Fibroblast of lung (primary cell): ENCODE measurements around the gene TCERG1. TPM values are rescaled to one million over a fixed set of nuclear protein-coding genes. Genes with fewer than 3 reads are reported as not detected.

Source experiments
- DNase-seq, 2 donors: peaks; one replicate each; pipeline versions ENCODE4 v3.0.0 to v3.0.0-alpha.2; 2010; ENCODE audit warnings: low read depth in 2 of 2
- H2AFZ ChIP-seq: 2 replicates; pipeline ENCODE4 v1.5.1; 2012; ENCODE audit warnings: low read length, control low read depth, inconsistent platforms
- H3K27ac ChIP-seq: 2 replicates; pipeline ENCODE4 v1.5.1; 2011; ENCODE audit warnings: low read length, control low read depth; ENCODE audit not compliant: insufficient read depth
- H3K27me3 ChIP-seq: 2 replicates; pipeline ENCODE4 v1.5.1; 2011; ENCODE audit warnings: mild to moderate bottlenecking, low read length; ENCODE audit not compliant: control insufficient read depth, insufficient read depth
- H3K36me3 ChIP-seq: 2 replicates; pipeline ENCODE4 v1.5.1; 2011; ENCODE audit warnings: low read length; ENCODE audit not compliant: control insufficient read depth, insufficient read depth
- H3K4me1 ChIP-seq: 2 replicates; pipeline ENCODE4 v1.5.1; 2011; ENCODE audit warnings: low read length; ENCODE audit not compliant: control insufficient read depth, insufficient read depth; ENCODE audit errors: extremely low read depth
- H3K4me2 ChIP-seq: 2 replicates; pipeline ENCODE4 v1.5.1; 2011; ENCODE audit warnings: low read length, control low read depth; ENCODE audit not compliant: insufficient read depth; ENCODE audit errors: extremely low read depth
- H3K4me3 ChIP-seq, 4 experiments: fragments of 200-600 bp in 1 of 4; sonication (generic) in 1 of 4; replicated peaks in 1 of 4; 2 replicates each; pipeline ENCODE4 v1.5.1; 2011 to 2016; ENCODE audit warnings: low read length in 4 of 4, low read depth in 3 of 4, mild to moderate bottlenecking in 3 of 4, control low read depth in 2 of 4, inconsistent platforms in 1 of 4, mixed read lengths in 1 of 4; ENCODE audit not compliant: insufficient read depth in 1 of 4; ENCODE audit errors: control extremely low read depth in 1 of 4
- H3K79me2 ChIP-seq: 2 replicates; pipeline ENCODE4 v1.5.1; 2012; ENCODE audit warnings: mild to moderate bottlenecking, low read length, inconsistent platforms; ENCODE audit not compliant: control insufficient read depth, insufficient read depth
- H3K9ac ChIP-seq: 2 replicates; pipeline ENCODE4 v1.5.1; 2011; ENCODE audit warnings: mild to moderate bottlenecking, low read length, control low read depth; ENCODE audit not compliant: insufficient read depth
- H3K9me3 ChIP-seq: 2 replicates; pipeline ENCODE4 v1.5.1; 2012; ENCODE audit warnings: low read depth, low read length; ENCODE audit not compliant: control insufficient read depth, insufficient read depth
- H4K20me1 ChIP-seq: 2 replicates; pipeline ENCODE4 v1.5.1; 2011; ENCODE audit warnings: low read length; ENCODE audit not compliant: control insufficient read depth, insufficient read depth; ENCODE audit errors: extremely low read depth
- EZH2 ChIP-seq: IDR thresholded peaks from 2 replicates; pipeline ENCODE4 v1.5.1; 2012; ENCODE audit warnings: low read length, control low read depth, mild to moderate bottlenecking; ENCODE audit errors: missing control alignments
- polyA minus RNA-seq: library from RNA; depleted of rRNA, polyadenylated mRNA; stranded (reverse); fragments of >200 nt; gene quantifications from 2 replicates; pipeline ENCODE4 v1.2.3, GENCODE V29; 2011; ENCODE audit warnings: low replicate concordance
- polyA plus RNA-seq, 2 donors: library from polyadenylated mRNA; depleted of rRNA in 1 of 2; stranded (reverse) in 1 of 2; unstranded in 1 of 2; fragments of >200 nt; gene quantifications; 2 replicates each; pipeline ENCODE4 v1.2.1, GENCODE V29; 2011 to 2012; ENCODE audit warnings: missing spikeins in 1 of 2
- total RNA-seq: library from RNA; depleted of rRNA; stranded (reverse); fragments of >200 nt; gene quantifications from 2 replicates; pipeline ENCODE4 v1.2.1, GENCODE V29; 2014
- TF ChIP-seq, protein P1 (sequence below), 2 donors: IDR thresholded peaks in 1 of 2; conservative IDR thresholded peaks in 1 of 2; 1 replicate in 1 of 2; 2 replicates in 1 of 2; pipeline ENCODE4 v1.5.1; 2011 to 2012; ENCODE audit warnings: low read length in 2 of 2, control low read depth in 1 of 2, inconsistent platforms in 1 of 2, low read depth in 1 of 2, mild to moderate bottlenecking in 1 of 2

TCERG1 gene
- total RNA-seq (21.3 and 27.2 TPM in 2 replicates), polyA plus RNA-seq (32.3 and 47.7 TPM in 2 replicates), polyA minus RNA-seq (39.2 and 62.6 TPM in 2 replicates)
- 25.1 and 30.4 TPM in 2 replicates for polyA plus RNA-seq (2012)

DNA sequence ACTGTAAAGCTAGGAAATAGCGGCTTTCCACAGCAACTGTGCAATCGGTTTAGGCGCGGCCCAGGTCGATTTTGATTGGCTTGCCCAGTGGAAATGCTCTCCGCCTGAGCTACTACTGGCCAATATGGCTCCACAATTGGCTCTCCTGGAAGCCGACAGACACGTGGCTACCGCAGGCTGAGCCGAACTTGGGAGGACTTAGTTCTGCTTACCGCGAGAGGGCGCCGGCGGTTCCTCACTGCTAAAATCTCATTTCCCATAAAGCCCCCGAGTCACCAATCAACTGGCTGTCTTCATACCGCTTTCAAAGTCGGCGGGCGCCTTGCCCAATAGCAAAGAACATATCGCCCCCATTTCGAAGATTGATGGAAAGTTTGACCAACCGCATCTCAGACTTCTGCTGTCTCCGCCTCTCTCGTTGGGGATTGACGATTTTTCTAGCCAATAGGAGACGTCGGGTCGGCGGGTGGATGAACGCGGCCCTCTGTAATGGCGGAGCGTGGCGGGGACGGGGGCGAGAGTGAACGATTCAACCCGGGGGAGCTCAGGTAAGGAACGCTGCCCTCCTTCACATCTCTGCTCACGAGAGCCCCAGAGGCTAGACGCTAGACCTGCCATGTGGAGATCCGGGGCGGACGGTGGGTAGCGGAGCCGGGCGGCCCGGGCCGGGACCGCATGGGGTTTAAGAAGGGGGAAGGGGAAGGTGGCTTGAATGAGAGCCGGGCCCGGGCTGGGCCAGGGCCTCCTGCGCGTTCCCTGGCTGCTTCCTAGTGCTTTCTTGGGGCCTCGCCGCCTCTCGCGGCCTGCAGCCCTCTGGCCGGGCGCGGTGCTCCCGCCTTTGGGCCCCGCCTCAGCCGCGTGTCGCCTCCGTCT, at the start of gene TCERG1:
Gene TCERG1, plus strand, starts transcription at position 473 of the 873 bp plus-strand sequence. Its CDS starts 17 bp downstream, at position 490.
- Histone ChIP-seq H3K4me1 (peaks cover 3% of the 10 kb centered on the region), H3K9me3 (no peaks in the 10 kb centered on the region), H3K79me2 (peaks cover 50% of the 10 kb centered on the region), H2AFZ (peak within 1 kb of the TSS; percentile 96), H3K27me3 (no peaks in the 10 kb centered on the region), H4K20me1 (no peaks in the 10 kb centered on the region), H3K4me3 (peak within 1 kb of the TSS; percentile 85 to 97 (median 96)), H3K9ac (peak within 1 kb of the TSS; percentile 99), H3K4me2 (peak within 1 kb of the TSS; percentile 91), H3K36me3 (no peaks in the 10 kb centered on the region), H3K27ac (peak within 1 kb of the TSS; percentile 97)
- DNase-seq, result peak; percentile 100
- TF ChIP-seq, protein P1, sequence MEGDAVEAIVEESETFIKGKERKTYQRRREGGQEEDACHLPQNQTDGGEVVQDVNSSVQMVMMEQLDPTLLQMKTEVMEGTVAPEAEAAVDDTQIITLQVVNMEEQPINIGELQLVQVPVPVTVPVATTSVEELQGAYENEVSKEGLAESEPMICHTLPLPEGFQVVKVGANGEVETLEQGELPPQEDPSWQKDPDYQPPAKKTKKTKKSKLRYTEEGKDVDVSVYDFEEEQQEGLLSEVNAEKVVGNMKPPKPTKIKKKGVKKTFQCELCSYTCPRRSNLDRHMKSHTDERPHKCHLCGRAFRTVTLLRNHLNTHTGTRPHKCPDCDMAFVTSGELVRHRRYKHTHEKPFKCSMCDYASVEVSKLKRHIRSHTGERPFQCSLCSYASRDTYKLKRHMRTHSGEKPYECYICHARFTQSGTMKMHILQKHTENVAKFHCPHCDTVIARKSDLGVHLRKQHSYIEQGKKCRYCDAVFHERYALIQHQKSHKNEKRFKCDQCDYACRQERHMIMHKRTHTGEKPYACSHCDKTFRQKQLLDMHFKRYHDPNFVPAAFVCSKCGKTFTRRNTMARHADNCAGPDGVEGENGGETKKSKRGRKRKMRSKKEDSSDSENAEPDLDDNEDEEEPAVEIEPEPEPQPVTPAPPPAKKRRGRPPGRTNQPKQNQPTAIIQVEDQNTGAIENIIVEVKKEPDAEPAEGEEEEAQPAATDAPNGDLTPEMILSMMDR (conservative IDR thresholded peaks at IDR 0.05 in 1 of 2, IDR thresholded peaks at IDR 0.05 in 1 of 2; ENCODE audit: low read depth in 1 of 2, low read length in 2 of 2), result peak; percentile 55 to 76
- no peak for TF ChIP-seq EZH2

- no peak for TF ChIP-seq EZH2
- TF ChIP-seq, protein P1 (conservative IDR thresholded peaks at IDR 0.05 in 1 of 2, IDR thresholded peaks at IDR 0.05 in 1 of 2; ENCODE audit: low read depth in 1 of 2, low read length in 2 of 2), result no peak
- Histone ChIP-seq H4K20me1 (no peaks in the 10 kb centered on the region), H3K9ac (no peak overlapping the region), H3K79me2 (no peaks in the 10 kb centered on the region), H3K4me3 (no peak overlapping the region), H3K27me3 (no peaks in the 10 kb centered on the region), H2AFZ (no peak overlapping the region), H3K4me1 (no peaks in the 10 kb centered on the region), H3K27ac (no peak overlapping the region), H3K36me3 (no peaks in the 10 kb centered on the region), H3K4me2 (no peak overlapping the region), H3K9me3 (no peaks in the 10 kb centered on the region)
- no peak for DNase-seq
Observed at GRCh38 chr5:146398826-146399225, 48.3 kb upstream of the TCERG1 start.

DNA sequence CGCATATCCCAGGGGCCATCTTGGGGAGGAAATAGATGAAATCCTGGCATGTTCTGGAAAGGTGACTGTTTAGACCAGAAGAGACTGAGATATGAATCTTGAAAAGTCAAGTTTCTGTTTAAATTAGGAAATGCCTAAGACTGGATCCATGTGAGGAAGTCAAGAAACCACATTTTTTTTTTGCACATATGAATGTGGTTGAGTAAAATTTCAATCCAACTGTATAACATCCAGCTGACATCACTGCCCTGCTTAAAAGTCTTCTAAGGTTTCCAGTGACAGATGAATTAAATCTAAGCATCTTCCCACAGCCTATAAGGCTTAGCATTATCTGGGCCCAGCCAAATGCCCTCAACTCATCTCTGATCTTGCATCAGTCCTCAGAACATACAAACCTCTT, 47.7 kb upstream of the TCERG1 start:
- DNase-seq, result peak in 1 of 2 donors; percentile 50
- Histone ChIP-seq H3K4me3 (no peak overlapping the region), H3K4me1 (no peaks in the 10 kb centered on the region), H3K9ac (no peak overlapping the region), H4K20me1 (no peaks in the 10 kb centered on the region), H3K9me3 (no peaks in the 10 kb centered on the region), H3K27ac (no peak overlapping the region), H3K4me2 (no peak overlapping the region), H2AFZ (no peak overlapping the region), H3K27me3 (no peaks in the 10 kb centered on the region), H3K79me2 (no peaks in the 10 kb centered on the region), H3K36me3 (no peaks in the 10 kb centered on the region)
- TF ChIP-seq, protein P1 (conservative IDR thresholded peaks at IDR 0.05 in 1 of 2, IDR thresholded peaks at IDR 0.05 in 1 of 2; ENCODE audit: low read depth in 1 of 2, low read length in 2 of 2), result no peak
- no peak for TF ChIP-seq EZH2
